Activated B cell treated with CpG ODN at 0.5 μM for 24 hours (primary cell): ENCODE data around the gene GBA3. TPM values are rescaled to one million over a fixed set of nuclear protein-coding genes. Genes with fewer than 3 reads are reported as not detected.

Experiments
- ATAC-seq: fragments of 200-7000 bp; cut with Tn5 transposase; one replicate; pipeline ENCODE4 v1.10.0; 2021; ENCODE audit warnings: low read depth, mild to moderate bottlenecking, moderate library complexity
- CTCF ChIA-PET: fragments of 350-600 bp; sonication (Branson Sonifier 250); formaldehyde crosslinking; loops from one replicate; lab custom pipeline; 2021; ENCODE audit warnings: antibody characterized with exemption; lab: Charles Lee
- POLR2A ChIA-PET: fragments of 350-600 bp; sonication (Branson Sonifier 250); formaldehyde crosslinking; loops from one replicate; lab custom pipeline; 2021; ENCODE audit warnings: antibody characterized with exemption; lab: Charles Lee
- DNase-seq: peaks from one replicate; pipeline ENCODE4 v3.0.0; 2022
- H3K27ac Mint-ChIP-seq: one replicate; pipeline ENCODE4 v1.8.0; 2020; ENCODE audit warnings: mixed read lengths
- H3K27me3 Mint-ChIP-seq: one replicate; pipeline ENCODE4 v1.8.0; 2021; ENCODE audit warnings: mixed read lengths
- H3K36me3 Mint-ChIP-seq: one replicate; pipeline ENCODE4 v1.8.0; 2021; ENCODE audit warnings: low read depth, mixed read lengths
- H3K4me1 Mint-ChIP-seq: one replicate; pipeline ENCODE4 v1.8.0; 2021; ENCODE audit warnings: mixed read lengths
- H3K4me3 Mint-ChIP-seq: one replicate; pipeline ENCODE4 v1.8.0; 2020; ENCODE audit warnings: mild to moderate bottlenecking, mixed read lengths
- H3K9me3 Mint-ChIP-seq: one replicate; pipeline ENCODE4 v1.8.0; 2020; ENCODE audit warnings: mixed read lengths
- intact Hi-C: fragments of 100-400 bp; cut with micrococcal nuclease; formaldehyde crosslinking; loops from one replicate; pipeline ENCODE4 v1.15.1; 2024
- total RNA-seq: library from RNA; stranded (reverse); gene quantifications from 2 replicates; pipeline ENCODE4 v1.2.3, GENCODE V29; 2022
- TF ChIP-seq, protein P1 (sequence below): fragments of 200-600 bp; IDR thresholded peaks from one replicate; pipeline ENCODE4 v1.8.0; 2022; ENCODE audit warnings: antibody characterized with exemption, mild to moderate bottlenecking

GBA3 gene
- total RNA-seq, 1 donor from 2014 or later, result not detected

GRCh38 chr4:22794732-22795131, 102.0 kb downstream of the GBA3 start:
- ChIA-PET CTCF (no interaction called here), POLR2A (no interaction called here)
- Mint-ChIP-seq H3K27me3 (no peaks in the 10 kb centered on the region), H3K36me3 (no peaks in the 10 kb centered on the region), H3K4me3 (no peak overlapping the region), H3K4me1 (no peaks in the 10 kb centered on the region), H3K27ac (no peak overlapping the region), H3K9me3 (peaks cover 6% of the 10 kb centered on the region)
- TF ChIP-seq, protein P1, sequence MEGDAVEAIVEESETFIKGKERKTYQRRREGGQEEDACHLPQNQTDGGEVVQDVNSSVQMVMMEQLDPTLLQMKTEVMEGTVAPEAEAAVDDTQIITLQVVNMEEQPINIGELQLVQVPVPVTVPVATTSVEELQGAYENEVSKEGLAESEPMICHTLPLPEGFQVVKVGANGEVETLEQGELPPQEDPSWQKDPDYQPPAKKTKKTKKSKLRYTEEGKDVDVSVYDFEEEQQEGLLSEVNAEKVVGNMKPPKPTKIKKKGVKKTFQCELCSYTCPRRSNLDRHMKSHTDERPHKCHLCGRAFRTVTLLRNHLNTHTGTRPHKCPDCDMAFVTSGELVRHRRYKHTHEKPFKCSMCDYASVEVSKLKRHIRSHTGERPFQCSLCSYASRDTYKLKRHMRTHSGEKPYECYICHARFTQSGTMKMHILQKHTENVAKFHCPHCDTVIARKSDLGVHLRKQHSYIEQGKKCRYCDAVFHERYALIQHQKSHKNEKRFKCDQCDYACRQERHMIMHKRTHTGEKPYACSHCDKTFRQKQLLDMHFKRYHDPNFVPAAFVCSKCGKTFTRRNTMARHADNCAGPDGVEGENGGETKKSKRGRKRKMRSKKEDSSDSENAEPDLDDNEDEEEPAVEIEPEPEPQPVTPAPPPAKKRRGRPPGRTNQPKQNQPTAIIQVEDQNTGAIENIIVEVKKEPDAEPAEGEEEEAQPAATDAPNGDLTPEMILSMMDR, result no peak
- intact Hi-C loops, result no loop called here
- DNase-seq (no peak), ATAC-seq (no peak)

DNA sequence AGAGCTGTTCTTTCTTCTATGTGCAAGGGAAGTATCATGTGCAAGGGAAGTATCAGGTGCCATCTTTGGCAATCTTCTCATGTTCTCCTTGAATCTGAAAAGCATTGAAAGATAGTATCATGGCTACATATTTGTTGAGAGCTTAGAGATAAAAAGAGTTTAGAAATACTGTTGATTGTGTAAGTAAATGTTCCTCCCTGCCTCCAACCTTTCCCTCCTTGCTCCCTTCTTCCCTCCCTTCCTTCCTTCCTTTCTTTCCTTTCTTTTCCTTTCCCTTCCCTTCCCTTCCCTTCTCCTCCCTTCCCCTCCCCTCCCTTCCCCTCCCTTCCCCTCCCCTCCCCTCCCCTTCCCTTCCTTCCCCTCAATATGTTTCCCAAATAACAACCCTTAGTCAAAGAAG, 108.7 kb downstream of the GBA3 start:
- CTCF ChIA-PET, result no interaction called here
- H3K27ac Mint-ChIP-seq, result no peak overlapping the region
- H3K4me1 Mint-ChIP-seq, result no peaks in the 10 kb centered on the region
- peaks cover 5% of the 10 kb centered on the region for H3K9me3 Mint-ChIP-seq
- H3K27me3 Mint-ChIP-seq, result no peaks in the 10 kb centered on the region
- DNase-seq (no peak), ATAC-seq (no peak)
- H3K4me3 Mint-ChIP-seq, result no peak overlapping the region
- POLR2A ChIA-PET, result no interaction called here
- TF ChIP-seq, protein P1, result no peak
- H3K36me3 Mint-ChIP-seq, result no peaks in the 10 kb centered on the region
- intact Hi-C loops, result no loop called here

DNA sequence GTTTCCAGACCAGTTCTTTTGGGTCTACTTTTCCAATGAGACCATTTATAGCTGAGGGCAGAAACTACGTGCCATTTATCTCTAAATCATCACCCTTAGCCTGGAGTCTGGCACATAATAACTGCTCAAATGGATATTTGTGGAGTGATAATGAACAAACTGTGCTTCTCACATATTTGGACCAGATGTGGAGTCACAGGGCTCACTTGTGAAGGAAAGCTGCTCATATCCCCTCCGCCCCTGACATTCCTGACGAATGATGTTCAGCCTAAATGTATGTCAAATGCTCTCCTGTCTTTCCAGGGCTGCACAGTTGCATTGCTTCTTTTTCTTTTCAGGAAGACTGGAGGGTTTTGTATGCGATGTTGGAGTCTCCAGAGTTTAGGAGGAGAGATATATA, 110.1 kb downstream of the GBA3 start:
- no peaks in the 10 kb centered on the region for H3K27me3 Mint-ChIP-seq
- CTCF ChIA-PET, result no interaction called here
- no peak overlapping the region for H3K4me3 Mint-ChIP-seq
- intact Hi-C loops, result no loop called here
- H3K4me1 Mint-ChIP-seq, result no peaks in the 10 kb centered on the region
- peaks cover 5% of the 10 kb centered on the region for H3K9me3 Mint-ChIP-seq
- TF ChIP-seq, protein P1, result no peak
- POLR2A ChIA-PET, result interaction anchor here (0.7 kb wide), 1 partner anchor 787 kb away, joined by 3 read pairs; no protein-coding TSS in a partner anchor
- no peak overlapping the region for H3K27ac Mint-ChIP-seq
- ATAC-seq, result no peak
- DNase-seq, result no peak
- no peaks in the 10 kb centered on the region for H3K36me3 Mint-ChIP-seq

DNA sequence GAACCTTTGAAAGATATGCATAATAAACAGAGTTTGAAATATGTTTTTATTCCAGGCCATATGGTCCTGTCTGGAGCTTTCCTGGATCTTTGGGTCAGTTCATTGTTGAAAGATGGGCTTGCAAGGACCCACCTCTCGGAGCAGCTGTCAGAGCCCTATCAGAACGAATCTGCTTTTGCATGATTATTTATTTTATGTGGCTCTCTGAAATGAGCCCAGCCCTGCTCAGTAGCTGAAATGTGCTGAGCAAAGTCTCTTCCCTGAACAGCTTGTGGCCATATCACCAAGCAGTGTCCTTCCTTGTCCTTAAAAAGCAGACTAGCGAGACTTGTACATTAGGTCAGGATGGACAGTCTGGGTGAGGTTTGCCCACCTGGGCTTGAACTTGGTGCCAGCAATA, 110.8 kb downstream of the GBA3 start:
- Mint-ChIP-seq H3K9me3 (peaks cover 5% of the 10 kb centered on the region), H3K27ac (no peak overlapping the region), H3K27me3 (no peaks in the 10 kb centered on the region), H3K4me3 (no peak overlapping the region), H3K4me1 (no peaks in the 10 kb centered on the region), H3K36me3 (no peaks in the 10 kb centered on the region)
- TF ChIP-seq, protein P1, result no peak
- intact Hi-C loops, result no loop called here
- DNase-seq, result no peak
- CTCF ChIA-PET, result no interaction called here
- ATAC-seq, result no peak
- POLR2A ChIA-PET, result no interaction called here

GRCh38 chr4:22814906-22815305, 122.2 kb downstream of the GBA3 start:
- ChIA-PET POLR2A (no interaction called here), CTCF (no interaction called here)
- DNase-seq, result no peak
- no peak overlapping the region for H3K27ac Mint-ChIP-seq
- no peak for ATAC-seq
- H3K4me3 Mint-ChIP-seq, result no peak overlapping the region
- H3K4me1 Mint-ChIP-seq, result no peaks in the 10 kb centered on the region
- peaks cover 3% of the 10 kb centered on the region for H3K9me3 Mint-ChIP-seq
- no peaks in the 10 kb centered on the region for H3K27me3 Mint-ChIP-seq
- intact Hi-C loops, result no loop called here
- no peaks in the 10 kb centered on the region for H3K36me3 Mint-ChIP-seq
- TF ChIP-seq, protein P1, result no peak
